CD14-positive monocyte (primary cell): ENCODE measurements around the gene DYRK3. TPM values are rescaled to one million over a fixed set of nuclear protein-coding genes. Genes with fewer than 3 reads are reported as not detected.

Experiments
- DNase-seq, 3 donors: peaks; one replicate each; pipeline ENCODE4 v3.0.0-alpha.2; 2011 to 2022
- H2AFZ ChIP-seq: 2 replicates; pipeline ENCODE4 v1.6.0; 2012; ENCODE audit warnings: mild to moderate bottlenecking, low read depth, low read length, inconsistent platforms; ENCODE audit not compliant: insufficient read depth, poor library complexity, severe bottlenecking
- H3K27ac ChIP-seq, 2 donors: 1 replicate in 1 of 2; 2 replicates in 1 of 2; pipeline ENCODE4 v1.5.1; 2012 to 2013; ENCODE audit warnings: low read length in 2 of 2, control low read depth in 1 of 2, inconsistent platforms in 1 of 2, low read depth in 1 of 2, mild to moderate bottlenecking in 1 of 2
- H3K27me3 ChIP-seq, 2 donors: one replicate each; pipeline versions ENCODE4 v1.6.0 to v1.6.1; 2011 to 2013; ENCODE audit warnings: low read length in 2 of 2; ENCODE audit not compliant: control insufficient read depth in 2 of 2, insufficient read depth in 2 of 2
- H3K36me3 ChIP-seq, 2 donors: replicated peaks in 1 of 2; 1 replicate in 1 of 2; 2 replicates in 1 of 2; pipeline versions ENCODE4 v1.5.1 to v1.6.1; 2012 to 2013; ENCODE audit warnings: low read length in 2 of 2, control low read depth in 1 of 2, inconsistent platforms in 1 of 2, mild to moderate bottlenecking in 1 of 2; ENCODE audit not compliant: insufficient read depth in 2 of 2, control insufficient read depth in 1 of 2
- H3K4me1 ChIP-seq, 2 donors: 1 replicate in 1 of 2; 2 replicates in 1 of 2; pipeline versions ENCODE4 v1.5.1 to v1.6.1; 2012 to 2013; ENCODE audit warnings: low read length in 2 of 2, control low read depth in 1 of 2, inconsistent platforms in 1 of 2, mild to moderate bottlenecking in 1 of 2, moderate library complexity in 1 of 2; ENCODE audit not compliant: insufficient read depth in 2 of 2, control insufficient read depth in 1 of 2
- H3K4me2 ChIP-seq: replicated peaks from 2 replicates; pipeline ENCODE3; 2012; ENCODE audit warnings: low read length, moderate library complexity, mild to moderate bottlenecking; ENCODE audit not compliant: poor library complexity, severe bottlenecking; ENCODE audit errors: extremely low read depth
- H3K4me3 ChIP-seq, 3 experiments: fragments of 200-600 bp in 1 of 3; sonication (generic) in 1 of 3; replicated peaks in 1 of 3; 1 replicate in 2 of 3; 2 replicates in 1 of 3; pipeline ENCODE4 v1.5.1; 2011 to 2013; ENCODE audit warnings: low read length in 3 of 3, mild to moderate bottlenecking in 3 of 3, control low read depth in 2 of 3, low read depth in 2 of 3, inconsistent platforms in 1 of 3, moderate library complexity in 1 of 3
- H3K79me2 ChIP-seq: 2 replicates; pipeline ENCODE4 v1.6.0; 2012; ENCODE audit warnings: mild to moderate bottlenecking, control low read depth, inconsistent platforms, low read length, moderate library complexity; ENCODE audit not compliant: insufficient read depth
- H3K9ac ChIP-seq: 2 replicates; pipeline ENCODE4 v1.6.0; 2017; ENCODE audit warnings: low read length, mild to moderate bottlenecking; ENCODE audit not compliant: insufficient read depth, poor library complexity, severe bottlenecking
- H3K9me3 ChIP-seq, 2 donors: replicated peaks in 1 of 2; 1 replicate in 1 of 2; 2 replicates in 1 of 2; pipeline versions ENCODE4 v1.5.1 to v1.6.1; 2012 to 2013; ENCODE audit warnings: low read length in 2 of 2, control low read depth in 1 of 2; ENCODE audit not compliant: control insufficient read depth in 1 of 2, insufficient read depth in 1 of 2
- H4K20me1 ChIP-seq: 2 replicates; pipeline ENCODE4 v1.6.0; 2012; ENCODE audit warnings: mild to moderate bottlenecking, low read length, control low read depth, moderate library complexity; ENCODE audit not compliant: insufficient read depth
- H3K27ac Mint-ChIP-seq, 7 donors: one replicate each; pipeline ENCODE4 v1.8.0; 2020; ENCODE audit warnings: mild to moderate bottlenecking in 7 of 7, mixed read lengths in 7 of 7, moderate library complexity in 6 of 7, inconsistent platforms in 2 of 7
- H3K27me3 Mint-ChIP-seq, 3 donors: one replicate each; pipeline ENCODE4 v1.8.0; 2021 to 2022; ENCODE audit warnings: low read depth in 3 of 3, mild to moderate bottlenecking in 3 of 3, mixed read lengths in 3 of 3, moderate library complexity in 3 of 3, inconsistent platforms in 1 of 3
- H3K36me3 Mint-ChIP-seq, 2 donors: one replicate each; pipeline ENCODE4 v1.8.0; 2020; ENCODE audit warnings: mixed read lengths in 2 of 2, inconsistent platforms in 1 of 2, mild to moderate bottlenecking in 1 of 2
- H3K4me1 Mint-ChIP-seq: one replicate; pipeline ENCODE4 v1.8.0; 2020; ENCODE audit warnings: mild to moderate bottlenecking, mixed read lengths
- H3K4me3 Mint-ChIP-seq, 2 donors: one replicate each; pipeline ENCODE4 v1.8.0; 2020; ENCODE audit warnings: mild to moderate bottlenecking in 2 of 2, mixed read lengths in 2 of 2, moderate library complexity in 1 of 2
- H3K9me3 Mint-ChIP-seq, 7 donors: one replicate each; pipeline ENCODE4 v1.8.0; 2020 to 2022; ENCODE audit warnings: mixed read lengths in 7 of 7, mild to moderate bottlenecking in 6 of 7, moderate library complexity in 6 of 7, inconsistent platforms in 2 of 7
- CTCF ChIP-seq: fragments of 200-600 bp; IDR thresholded peaks from one replicate; pipeline ENCODE4 v1.8.0; 2022; ENCODE audit warnings: antibody characterized with exemption, mild to moderate bottlenecking
- WGBS: methylation state at CpG from one replicate; pipeline ENCODE4 v1.1.5; 2013; ENCODE audit warnings: missing lambda C conversion rate; ENCODE audit not compliant: insufficient coverage; 5-methylcytosine and 5-hydroxymethylcytosine counted together
- intact Hi-C, 2 donors: fragments of 100-400 bp; cut with micrococcal nuclease; formaldehyde crosslinking; loops; one replicate each; pipeline versions ENCODE4 v1.15.0 to v1.15.1; 2023
- polyA plus RNA-seq, 3 donors: library from polyadenylated mRNA; depleted of rRNA in 1 of 3; unstranded in 2 of 3; stranded (reverse) in 1 of 3; fragments of 300-500 nt in 2 of 3; fragments of >200 nt in 1 of 3; fragmentation: Illumina TruSeq in 2 of 3; gene quantifications; 1 replicate in 2 of 3; 2 replicates in 1 of 3; pipeline ENCODE4 v1.2.3, GENCODE V29; 2012 to 2021

DYRK3 gene
- polyA plus RNA-seq, 3 donors = 0.13 TPM; not detected in 2

- Histone ChIP-seq H3K4me3 (no peak overlapping the region), H3K9me3 (no peaks in the 10 kb centered on the region), H4K20me1 (peaks cover 84% of the 10 kb centered on the region), H3K4me2 (no peak overlapping the region), H3K36me3 (peaks cover 80 to 93% of the 10 kb centered on the region in 2 donors), H2AFZ (no peak overlapping the region), H3K4me1 (peaks cover 19 to 23% of the 10 kb centered on the region in 2 donors), H3K79me2 (peaks cover 30% of the 10 kb centered on the region), H3K27me3 (no peaks in the 10 kb centered on the region), H3K27ac (no peak overlapping the region), H3K9ac (no peak overlapping the region)
- Mint-ChIP-seq H3K27me3 (no peaks in the 10 kb centered on the region), H3K9me3 (peaks cover 0 to 2% (median 0%) of the 10 kb centered on the region in 7 donors), H3K4me1 (peaks cover 23% of the 10 kb centered on the region), H3K27ac (peak overlapping the region in 3 of 7 donors; percentile 15 to 37 (median 15)), H3K36me3 (peaks cover 76 to 84% of the 10 kb centered on the region in 2 donors), H3K4me3 (no peak overlapping the region)
- intact Hi-C loops = loop anchor here in 1 of 2 donors (5.0 kb wide), 1 partner anchor 109 kb away; no protein-coding TSS in a partner anchor
- WGBS = 85% methylated on average over 3 of the region's 13 CpGs
- TF ChIP-seq CTCF = no peak
- no peak for DNase-seq
Observed at GRCh38 chr1:206586501-206587445, 48.6 kb upstream of the DYRK3 start.

GRCh38 chr1:206587904-206588303 is 47.4 kb upstream of the DYRK3 start:
- no peak overlapping the region for H2AFZ ChIP-seq
- H3K27ac ChIP-seq = no peak overlapping the region
- H3K4me3 Mint-ChIP-seq = no peak overlapping the region

More at GRCh38 chr1:206587904-206588303, 47.4 kb upstream of the DYRK3 start:
- no peaks in the 10 kb centered on the region for H3K27me3 ChIP-seq
- no peak for DNase-seq
- H3K9ac ChIP-seq = no peak overlapping the region
- Mint-ChIP-seq H3K36me3 (peaks cover 77 to 86% of the 10 kb centered on the region in 2 donors), H3K4me1 (peaks cover 11% of the 10 kb centered on the region), H3K27ac (no peak overlapping the region), H3K9me3 (peaks cover 0 to 2% (median 0%) of the 10 kb centered on the region in 7 donors), H3K27me3 (no peaks in the 10 kb centered on the region)
- H3K9me3 ChIP-seq = no peaks in the 10 kb centered on the region
- intact Hi-C loops = loop anchor here in 1 of 2 donors (5.0 kb wide), 1 partner anchor 111 kb away; no protein-coding TSS in a partner anchor
- H3K4me3 ChIP-seq = no peak overlapping the region
- no peak overlapping the region for H3K4me2 ChIP-seq
- peaks cover 86 to 97% of the 10 kb centered on the region in 2 donors for H3K36me3 ChIP-seq
- 100% methylated on average over 8 of the region's 14 CpGs for WGBS
- H3K79me2 ChIP-seq = peaks cover 19% of the 10 kb centered on the region
- H4K20me1 ChIP-seq = peaks cover 91% of the 10 kb centered on the region
- H3K4me1 ChIP-seq = peaks cover 8 to 12% of the 10 kb centered on the region in 2 donors
- TF ChIP-seq CTCF = no peak
